SU-DHL-6 (cell line): ENCODE results near the gene PVALEF.

Source experiments
- H2AFZ ChIP-seq: fragments of 200-600 bp; sonication (generic); 2 replicates; pipeline ENCODE4 v1.6.1; 2014; ENCODE audit warnings: low read depth, mild to moderate bottlenecking, moderate library complexity, mixed read lengths, antibody characterized with exemption, low read length; ENCODE audit not compliant: severe bottlenecking
- H3F3A ChIP-seq: fragments of 200-600 bp; shearing (Covaris generic); 2 replicates; pipeline ENCODE4 v1.6.0; 2016; ENCODE audit warnings: antibody characterized with exemption, mild to moderate bottlenecking; ENCODE audit not compliant: insufficient read depth
- H3K27ac ChIP-seq: fragments of 200-600 bp; sonication (generic); 2 replicates; pipeline ENCODE4 v1.5.1; 2016; ENCODE audit warnings: low read depth, mild to moderate bottlenecking, low read length, moderate library complexity, mixed read lengths
- H3K27me3 ChIP-seq: fragments of 200-600 bp; sonication (generic), shearing (Covaris generic); 2 replicates; pipeline ENCODE4 v1.6.0; 2014; ENCODE audit warnings: mild to moderate bottlenecking, low read length
- H3K36me3 ChIP-seq: fragments of 200-600 bp; sonication (generic); 2 replicates; pipeline ENCODE4 v1.6.1; 2014; ENCODE audit warnings: mild to moderate bottlenecking, low read length, mixed read lengths
- H3K4me2 ChIP-seq: fragments of 300-600, 200-600 bp; shearing (Covaris generic), sonication (generic); 2 replicates; pipeline ENCODE4 v1.6.0; 2014; ENCODE audit warnings: low read length, low read depth, mild to moderate bottlenecking; ENCODE audit not compliant: poor library complexity, severe bottlenecking
- H3K4me3 ChIP-seq: fragments of 200-600 bp; sonication (generic); 2 replicates; pipeline ENCODE4 v1.5.1; 2014; ENCODE audit warnings: antibody characterized with exemption, low read length, mild to moderate bottlenecking, mixed read lengths; ENCODE audit not compliant: insufficient read depth, poor library complexity, severe bottlenecking
- H3K79me2 ChIP-seq: fragments of 200-600 bp; sonication (generic); 2 replicates; pipeline ENCODE4 v1.6.1; 2014; ENCODE audit warnings: mild to moderate bottlenecking, low read length, moderate library complexity; ENCODE audit not compliant: insufficient read depth
- H3K9ac ChIP-seq: fragments of 200-600 bp; sonication (generic); 2 replicates; pipeline ENCODE4 v1.7.0; 2014; ENCODE audit warnings: mild to moderate bottlenecking, low read length
- H3K9me2 ChIP-seq: fragments of 200-600 bp; sonication (generic); replicated peaks from 2 replicates; pipeline ENCODE4 v1.6.1; 2014; ENCODE audit warnings: low read length; ENCODE audit not compliant: insufficient read depth
- H3K9me3 ChIP-seq: fragments of 200-600 bp; sonication (generic); 2 replicates; pipeline ENCODE4 v1.6.1; 2014; ENCODE audit warnings: low read length, mixed read lengths; ENCODE audit not compliant: insufficient read depth
- H4K20me1 ChIP-seq: fragments of 200-600 bp; sonication (generic); 2 replicates; pipeline ENCODE4 v1.6.1; 2014; ENCODE audit warnings: low read depth, mild to moderate bottlenecking, antibody characterized with exemption, low read length, moderate library complexity, mixed read lengths
- CTCF ChIP-seq: fragments of 200-600 bp; sonication (generic); IDR thresholded peaks from one replicate; pipeline ENCODE4 v1.5.1; 2017; ENCODE audit warnings: antibody characterized with exemption, mild to moderate bottlenecking, low read length, moderate library complexity; ENCODE audit not compliant: insufficient read depth, poor library complexity, severe bottlenecking
- EZH2phosphoT487 ChIP-seq: fragments of 200-600 bp; sonication (generic), shearing (Covaris generic); conservative IDR thresholded peaks from 2 replicates; pipeline ENCODE4 v1.6.1; 2018; ENCODE audit warnings: mild to moderate bottlenecking, antibody characterized with exemption, low read length, moderate library complexity, mixed read lengths

The PVALEF gene

GRCh38 chr17:81150377-81151077 lies 14.8 kb upstream of the PVALEF start:
- Histone ChIP-seq H3K79me2 (no peaks in the 10 kb centered on the region), H4K20me1 (no peaks in the 10 kb centered on the region), H3K4me3 (no peak overlapping the region), H3K9ac (no peak overlapping the region), H3K36me3 (no peaks in the 10 kb centered on the region), H3K27me3 (no peaks in the 10 kb centered on the region), H3K9me3 (no peaks in the 10 kb centered on the region), H2AFZ (no peak overlapping the region), H3F3A (no peaks in the 10 kb centered on the region), H3K9me2 (no peaks in the 10 kb centered on the region), H3K27ac (no peak overlapping the region), H3K4me2 (no peak overlapping the region)
- no peak for TF ChIP-seq CTCF
- TF ChIP-seq EZH2phosphoT487, result no peak

GRCh38 chr17:81151278-81151677 lies 14.0 kb upstream of the PVALEF start:
- no peaks in the 10 kb centered on the region for H3F3A ChIP-seq
- H2AFZ ChIP-seq, result no peak overlapping the region
- no peak overlapping the region for H3K27ac ChIP-seq
- H3K27me3 ChIP-seq, result no peaks in the 10 kb centered on the region
- no peaks in the 10 kb centered on the region for H3K36me3 ChIP-seq
- H3K9ac ChIP-seq, result no peak overlapping the region
- no peak overlapping the region for H3K4me2 ChIP-seq
- no peaks in the 10 kb centered on the region for H3K79me2 ChIP-seq
- TF ChIP-seq EZH2phosphoT487, result no peak
- TF ChIP-seq CTCF, result no peak
- H3K9me3 ChIP-seq, result no peaks in the 10 kb centered on the region
- H3K4me3 ChIP-seq, result no peak overlapping the region
- H3K9me2 ChIP-seq, result no peaks in the 10 kb centered on the region
- no peaks in the 10 kb centered on the region for H4K20me1 ChIP-seq

GRCh38 chr17:81152288-81152828 lies 12.9 kb upstream of the PVALEF start:
- Histone ChIP-seq H3K79me2 (no peaks in the 10 kb centered on the region), H3K9me3 (no peaks in the 10 kb centered on the region), H3K27ac (no peak overlapping the region), H3F3A (no peaks in the 10 kb centered on the region), H3K9me2 (no peaks in the 10 kb centered on the region), H4K20me1 (no peaks in the 10 kb centered on the region), H3K9ac (no peak overlapping the region), H3K4me3 (no peak overlapping the region), H3K36me3 (no peaks in the 10 kb centered on the region), H3K4me2 (no peak overlapping the region), H2AFZ (no peak overlapping the region), H3K27me3 (no peaks in the 10 kb centered on the region)
- no peak for TF ChIP-seq EZH2phosphoT487
- no peak for TF ChIP-seq CTCF
